ENCODE results near the gene PEPD.
"Not testable (repeated sequence)": the region's sequence is repeated elsewhere in the genome, so short reads cannot be mapped to it uniquely, and the experiment has no call there.

PEPD gene

GRCh38 chr19:33479570-33479969, 42.0 kb downstream of the PEPD start:
- H3K9me3 ChIP-seq (ENCODE audit: control insufficient read depth, low read length); DNase-seq; H3K4me3 ChIP-seq (ENCODE audit: insufficient read depth, low read depth, low read length, poor library complexity, severe bottlenecking); H3K27ac ChIP-seq (ENCODE audit: insufficient read depth, low read length, poor library complexity, severe bottlenecking); H3K4me1 ChIP-seq (ENCODE audit: control insufficient read depth, insufficient read depth, low read length, poor library complexity, severe bottlenecking); H3K27me3 ChIP-seq (replicated peaks; ENCODE audit: control insufficient read depth, insufficient read depth, low read length, poor library complexity, severe bottlenecking): not testable (repeated sequence)
- peaks cover 12% of the 10 kb centered on the region for H3K36me3 ChIP-seq (ENCODE audit: control insufficient read depth, insufficient read depth, low read length)

- H3K4me1 ChIP-seq (ENCODE audit: control insufficient read depth, insufficient read depth, low read length, poor library complexity, severe bottlenecking): no peaks in the 10 kb centered on the region
- H3K36me3 ChIP-seq (ENCODE audit: control insufficient read depth, insufficient read depth, low read length): peaks cover 12% of the 10 kb centered on the region
- H3K27ac ChIP-seq (ENCODE audit: insufficient read depth, low read length, poor library complexity, severe bottlenecking): no peak overlapping the region
- H3K9me3 ChIP-seq (ENCODE audit: control insufficient read depth, low read length): no peaks in the 10 kb centered on the region
- no peak overlapping the region for H3K4me3 ChIP-seq (ENCODE audit: insufficient read depth, low read depth, low read length, poor library complexity, severe bottlenecking)
- no peaks in the 10 kb centered on the region for H3K27me3 ChIP-seq (replicated peaks; ENCODE audit: control insufficient read depth, insufficient read depth, low read length, poor library complexity, severe bottlenecking)
- no peak for DNase-seq
These were observed 43.8 kb downstream of the PEPD start for GRCh38 chr19:33477781-33478180.

GRCh38 chr19:33476151-33476707, 45.4 kb downstream of the PEPD start:
- no peak for DNase-seq
- Histone ChIP-seq H3K27me3 (replicated peaks; ENCODE audit: control insufficient read depth, insufficient read depth, low read length, poor library complexity, severe bottlenecking) (no peaks in the 10 kb centered on the region), H3K27ac (ENCODE audit: insufficient read depth, low read length, poor library complexity, severe bottlenecking) (no peak overlapping the region), H3K36me3 (ENCODE audit: control insufficient read depth, insufficient read depth, low read length) (peaks cover 12% of the 10 kb centered on the region), H3K9me3 (ENCODE audit: control insufficient read depth, low read length) (no peaks in the 10 kb centered on the region), H3K4me3 (ENCODE audit: insufficient read depth, low read depth, low read length, poor library complexity, severe bottlenecking) (no peak overlapping the region), H3K4me1 (ENCODE audit: control insufficient read depth, insufficient read depth, low read length, poor library complexity, severe bottlenecking) (no peaks in the 10 kb centered on the region)

- no peak for DNase-seq
- no peaks in the 10 kb centered on the region for H3K27me3 ChIP-seq (replicated peaks; ENCODE audit: control insufficient read depth, insufficient read depth, low read length, poor library complexity, severe bottlenecking)
- no peak overlapping the region for H3K27ac ChIP-seq (ENCODE audit: insufficient read depth, low read length, poor library complexity, severe bottlenecking)
- no peak overlapping the region for H3K4me3 ChIP-seq (ENCODE audit: insufficient read depth, low read depth, low read length, poor library complexity, severe bottlenecking)
- H3K36me3 ChIP-seq (ENCODE audit: control insufficient read depth, insufficient read depth, low read length): peaks cover 12% of the 10 kb centered on the region
- H3K4me1 ChIP-seq (ENCODE audit: control insufficient read depth, insufficient read depth, low read length, poor library complexity, severe bottlenecking): no peaks in the 10 kb centered on the region
- no peaks in the 10 kb centered on the region for H3K9me3 ChIP-seq (ENCODE audit: control insufficient read depth, low read length)
These were observed 47.8 kb downstream of the PEPD start for GRCh38 chr19:33473653-33474305.

GRCh38 chr19:33472691-33473652, 48.6 kb downstream of the PEPD start:
- Histone ChIP-seq H3K9me3 (ENCODE audit: control insufficient read depth, low read length) (no peaks in the 10 kb centered on the region), H3K4me3 (ENCODE audit: insufficient read depth, low read depth, low read length, poor library complexity, severe bottlenecking) (no peak overlapping the region), H3K4me1 (ENCODE audit: control insufficient read depth, insufficient read depth, low read length, poor library complexity, severe bottlenecking) (no peaks in the 10 kb centered on the region), H3K27me3 (replicated peaks; ENCODE audit: control insufficient read depth, insufficient read depth, low read length, poor library complexity, severe bottlenecking) (no peaks in the 10 kb centered on the region), H3K36me3 (ENCODE audit: control insufficient read depth, insufficient read depth, low read length) (peaks cover 8% of the 10 kb centered on the region), H3K27ac (ENCODE audit: insufficient read depth, low read length, poor library complexity, severe bottlenecking) (no peak overlapping the region)
- DNase-seq: no peak

GRCh38 chr19:33472226-33472625, 49.4 kb downstream of the PEPD start:
- peaks cover 3% of the 10 kb centered on the region for H3K36me3 ChIP-seq (ENCODE audit: control insufficient read depth, insufficient read depth, low read length)
- no peak for DNase-seq
- no peak overlapping the region for H3K4me3 ChIP-seq (ENCODE audit: insufficient read depth, low read depth, low read length, poor library complexity, severe bottlenecking)
- no peaks in the 10 kb centered on the region for H3K27me3 ChIP-seq (replicated peaks; ENCODE audit: control insufficient read depth, insufficient read depth, low read length, poor library complexity, severe bottlenecking)
- H3K9me3 ChIP-seq (ENCODE audit: control insufficient read depth, low read length): no peaks in the 10 kb centered on the region
- no peak overlapping the region for H3K27ac ChIP-seq (ENCODE audit: insufficient read depth, low read length, poor library complexity, severe bottlenecking)
- H3K4me1 ChIP-seq (ENCODE audit: control insufficient read depth, insufficient read depth, low read length, poor library complexity, severe bottlenecking): no peaks in the 10 kb centered on the region

- Histone ChIP-seq H3K27ac (ENCODE audit: insufficient read depth, low read length, poor library complexity, severe bottlenecking) (no peak overlapping the region), H3K9me3 (ENCODE audit: control insufficient read depth, low read length) (no peaks in the 10 kb centered on the region), H3K27me3 (replicated peaks; ENCODE audit: control insufficient read depth, insufficient read depth, low read length, poor library complexity, severe bottlenecking) (no peaks in the 10 kb centered on the region), H3K4me1 (ENCODE audit: control insufficient read depth, insufficient read depth, low read length, poor library complexity, severe bottlenecking) (no peaks in the 10 kb centered on the region), H3K36me3 (ENCODE audit: control insufficient read depth, insufficient read depth, low read length) (no peaks in the 10 kb centered on the region), H3K4me3 (ENCODE audit: insufficient read depth, low read depth, low read length, poor library complexity, severe bottlenecking) (no peak overlapping the region)
- DNase-seq: no peak
These were observed 50.2 kb downstream of the PEPD start for GRCh38 chr19:33471111-33471996.

GRCh38 chr19:33470686-33471085, 50.9 kb downstream of the PEPD start:
- H3K27me3 ChIP-seq (replicated peaks; ENCODE audit: control insufficient read depth, insufficient read depth, low read length, poor library complexity, severe bottlenecking): no peaks in the 10 kb centered on the region
- no peaks in the 10 kb centered on the region for H3K9me3 ChIP-seq (ENCODE audit: control insufficient read depth, low read length)
- H3K36me3 ChIP-seq (ENCODE audit: control insufficient read depth, insufficient read depth, low read length): no peaks in the 10 kb centered on the region
- H3K27ac ChIP-seq (ENCODE audit: insufficient read depth, low read length, poor library complexity, severe bottlenecking): no peak overlapping the region
- DNase-seq: no peak
- no peaks in the 10 kb centered on the region for H3K4me1 ChIP-seq (ENCODE audit: control insufficient read depth, insufficient read depth, low read length, poor library complexity, severe bottlenecking)
- no peak overlapping the region for H3K4me3 ChIP-seq (ENCODE audit: insufficient read depth, low read depth, low read length, poor library complexity, severe bottlenecking)

GRCh38 chr19:33470040-33470330, 51.6 kb downstream of the PEPD start:
- Histone ChIP-seq H3K27ac (ENCODE audit: insufficient read depth, low read length, poor library complexity, severe bottlenecking) (no peak overlapping the region), H3K4me1 (ENCODE audit: control insufficient read depth, insufficient read depth, low read length, poor library complexity, severe bottlenecking) (no peaks in the 10 kb centered on the region), H3K4me3 (ENCODE audit: insufficient read depth, low read depth, low read length, poor library complexity, severe bottlenecking) (no peak overlapping the region), H3K27me3 (replicated peaks; ENCODE audit: control insufficient read depth, insufficient read depth, low read length, poor library complexity, severe bottlenecking) (no peaks in the 10 kb centered on the region), H3K9me3 (ENCODE audit: control insufficient read depth, low read length) (no peaks in the 10 kb centered on the region), H3K36me3 (ENCODE audit: control insufficient read depth, insufficient read depth, low read length) (no peaks in the 10 kb centered on the region)
- no peak for DNase-seq
